GM23338 (cell line): ENCODE measurements around the gene C1QL4. TPM values are rescaled to one million over a fixed set of nuclear protein-coding genes. Genes with fewer than 3 reads are reported as not detected.
A peak's percentile ranks its signal among the peaks of the same experiment; 100 is the strongest.

ENCODE experiments used
- ATAC-seq: fragments of 200-7000 bp; cut with Tn5 transposase; 3 replicates; pipeline ENCODE4 v1.9.1; 2020
- DNase-seq: peaks from one replicate; pipeline ENCODE4 v3.0.0-alpha.2; 2015; ENCODE audit warnings: low spot score
- H2AFZ ChIP-seq: fragments of 200-600 bp; sonication (generic); 2 replicates; pipeline ENCODE4 v1.8.0; 2016; ENCODE audit warnings: antibody characterized with exemption, mild to moderate bottlenecking, moderate library complexity
- H3F3A ChIP-seq: fragments of 200-600 bp; sonication (generic); replicated peaks from 2 replicates; pipeline ENCODE4 v1.8.0; 2017; ENCODE audit warnings: antibody characterized with exemption, mixed run types, low read depth
- H3K27ac ChIP-seq: fragments of 200-600 bp; sonication (generic); 2 replicates; pipeline ENCODE4 v1.6.1; 2016; ENCODE audit warnings: low read depth
- H3K27me3 ChIP-seq: fragments of 200-600 bp; sonication (generic); 2 replicates; pipeline ENCODE4 v1.8.0; 2016; ENCODE audit warnings: mild to moderate bottlenecking, mixed run types, moderate library complexity; ENCODE audit not compliant: insufficient read depth
- H3K36me3 ChIP-seq: fragments of 200-600 bp; sonication (generic); 2 replicates; pipeline ENCODE4 v1.8.0; 2016; ENCODE audit warnings: mild to moderate bottlenecking; ENCODE audit not compliant: insufficient read depth
- H3K4me1 ChIP-seq: fragments of 200-600 bp; sonication (generic); 2 replicates; pipeline ENCODE4 v1.8.0; 2016; ENCODE audit warnings: mild to moderate bottlenecking, moderate library complexity; ENCODE audit not compliant: insufficient read depth
- H3K4me2 ChIP-seq: fragments of 200-600 bp; sonication (generic); 2 replicates; pipeline ENCODE4 v1.7.1; 2017; ENCODE audit warnings: mixed run types
- H3K4me3 ChIP-seq: fragments of 200-600 bp; sonication (generic); 2 replicates; pipeline ENCODE4 v1.6.1; 2016; ENCODE audit warnings: mixed run types
- H3K79me2 ChIP-seq: fragments of 200-600 bp; sonication (generic); replicated peaks from 2 replicates; pipeline ENCODE4 v1.8.0; 2017; ENCODE audit warnings: mild to moderate bottlenecking; ENCODE audit not compliant: insufficient read depth
- H3K9me2 ChIP-seq: fragments of 200-600 bp; sonication (generic); 2 replicates; pipeline ENCODE4 v1.8.0; 2017; ENCODE audit not compliant: insufficient read depth
- H4K20me1 ChIP-seq: fragments of 200-600 bp; sonication (generic); replicated peaks from 2 replicates; pipeline ENCODE4 v1.8.0; 2017; ENCODE audit warnings: mild to moderate bottlenecking; ENCODE audit not compliant: insufficient read depth
- H3K27ac Mint-ChIP-seq: 2 replicates; pipeline ENCODE4 v1.8.0; 2020; ENCODE audit warnings: inconsistent platforms, mild to moderate bottlenecking, moderate library complexity, mixed read lengths
- H3K27me3 Mint-ChIP-seq: 3 replicates; pipeline ENCODE4 v1.8.0; 2022; ENCODE audit warnings: low read depth, mild to moderate bottlenecking, moderate library complexity, mixed read lengths, inconsistent platforms; ENCODE audit not compliant: insufficient read depth, poor library complexity
- H3K36me3 Mint-ChIP-seq: 3 replicates; pipeline ENCODE4 v1.8.0; 2021; ENCODE audit warnings: low read depth, mild to moderate bottlenecking, inconsistent platforms, moderate library complexity, mixed read lengths
- H3K4me1 Mint-ChIP-seq: 3 replicates; pipeline ENCODE4 v1.8.0; 2020; ENCODE audit warnings: mild to moderate bottlenecking, inconsistent platforms, mixed read lengths
- H3K4me3 Mint-ChIP-seq: 3 replicates; pipeline ENCODE4 v1.8.0; 2021; ENCODE audit warnings: moderate library complexity, mild to moderate bottlenecking, inconsistent platforms, mixed read lengths
- H3K9me3 Mint-ChIP-seq: 3 replicates; pipeline ENCODE4 v1.8.0; 2020; ENCODE audit warnings: moderate library complexity, mild to moderate bottlenecking, inconsistent platforms, mixed read lengths
- CTCF ChIP-seq, 2 experiments: fragments of 200-600 bp in 1 of 2; sonication (generic) in 1 of 2; conservative IDR thresholded peaks; 2 replicates each; pipeline versions ENCODE4 v1.5.1 to v1.6.1; 2016 to 2017; ENCODE audit warnings: antibody characterized with exemption in 2 of 2, low read depth in 2 of 2, mild to moderate bottlenecking in 2 of 2, moderate library complexity in 1 of 2
- EZH2 ChIP-seq: fragments of 200-600 bp; sonication (generic); IDR thresholded peaks from one replicate; pipeline ENCODE4 v1.8.0; 2017; ENCODE audit warnings: antibody characterized with exemption, mild to moderate bottlenecking, low read depth; ENCODE audit not compliant: unreplicated experiment
- EZH2phosphoT487 ChIP-seq: fragments of 200-600 bp; sonication (generic); IDR thresholded peaks from one replicate; pipeline ENCODE4 v1.8.1; 2018; ENCODE audit warnings: antibody characterized with exemption; ENCODE audit not compliant: unreplicated experiment
- JUNB ChIP-seq: IDR thresholded peaks from one replicate; pipeline ENCODE4 v1.6.1; 2016; ENCODE audit warnings: antibody characterized with exemption; ENCODE audit not compliant: unreplicated experiment
- STAT1 ChIP-seq: IDR thresholded peaks from one replicate; pipeline ENCODE4 v1.6.1; 2016; ENCODE audit warnings: antibody characterized with exemption; ENCODE audit not compliant: unreplicated experiment
- ZNF114 ChIP-seq: fragments of 250-450 bp; sonication (Bioruptor Pico); IDR thresholded peaks from 2 replicates; pipeline ENCODE4 v1.5.0; 2020; ENCODE audit warnings: mild to moderate bottlenecking, moderate library complexity
- ZNF331 ChIP-seq: fragments of 250-450 bp; sonication (Bioruptor Pico); IDR thresholded peaks from 2 replicates; pipeline ENCODE4 v1.5.0; 2020; ENCODE audit warnings: low read depth, mild to moderate bottlenecking, moderate library complexity
- polyA plus RNA-seq: library from polyadenylated mRNA; unstranded; fragments of >200 nt; fragmentation: Nextera tagmentation; extraction: Ambion mirVana; gene quantifications from 2 replicates; pipeline ENCODE4 v1.2.1, GENCODE V29; 2016
- total RNA-seq: library from RNA; depleted of rRNA; stranded (reverse); fragments of >200 nt; shearing (Covaris generic); gene quantifications from 2 replicates; pipeline ENCODE4 v1.2.3, GENCODE V29; 2014
- TF ChIP-seq, protein P1 (sequence below): IDR thresholded peaks from 2 replicates; pipeline ENCODE4 v1.6.1; 2016; ENCODE audit warnings: antibody characterized with exemption
- TF ChIP-seq, protein P2 (sequence below): fragments of 250-450 bp; sonication (Bioruptor Pico); IDR thresholded peaks from 2 replicates; pipeline ENCODE4 v1.5.0; 2020; ENCODE audit warnings: mild to moderate bottlenecking, moderate library complexity

The C1QL4 gene
- total and polyA plus RNA-seq, 2 experiments from 2014 or later: not detected

DNA sequence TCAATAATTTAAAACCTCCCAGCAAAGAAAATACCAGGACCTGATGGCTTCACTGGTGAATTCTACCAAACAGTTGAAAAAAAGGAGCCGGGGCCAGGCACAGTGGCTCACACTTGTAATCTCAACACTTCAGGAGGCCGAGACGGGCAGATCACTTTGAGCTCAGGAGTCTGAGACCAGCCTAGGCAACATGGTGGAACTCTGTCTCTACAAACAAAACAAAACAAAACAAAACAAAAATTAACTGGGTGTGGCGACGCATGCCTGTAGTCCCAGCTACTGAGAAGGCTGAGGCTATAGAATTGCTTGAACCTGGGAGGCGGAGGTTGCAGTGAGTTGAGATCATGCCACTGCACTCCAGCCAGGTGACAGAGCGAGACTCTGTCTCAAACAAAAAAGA lies 27.6 kb downstream of the C1QL4 start:
- DNase-seq (no peak), ATAC-seq (no peak)
- Histone ChIP-seq H3K36me3 (no peaks in the 10 kb centered on the region), H4K20me1 (no peaks in the 10 kb centered on the region), H3K4me2 (no peak overlapping the region), H2AFZ (0 out of 2 replicates have a peak overlapping the region, but pooled peaks have one; percentile 66), H3K27ac (no peak overlapping the region), H3K79me2 (no peaks in the 10 kb centered on the region), H3K9me2 (no peaks in the 10 kb centered on the region), H3F3A (no peaks in the 10 kb centered on the region), H3K4me3 (no peak overlapping the region), H3K4me1 (no peaks in the 10 kb centered on the region), H3K27me3 (peaks cover 12% of the 10 kb centered on the region; the same call in 1 of the 2 replicates)
- TF ChIP-seq CTCF (conservative IDR thresholded peaks at IDR 0.05; ENCODE audit: low read depth in 2 of 2): no peak
- no peak for TF ChIP-seq EZH2phosphoT487
- TF ChIP-seq ZNF114 (CRISPR knock-in tag): no peak
- no peak for TF ChIP-seq STAT1
- Mint-ChIP-seq H3K9me3 (no peaks in the 10 kb centered on the region), H3K4me1 (no peaks in the 10 kb centered on the region), H3K36me3 (no peaks in the 10 kb centered on the region), H3K27me3 (peaks cover 14% of the 10 kb centered on the region), H3K4me3 (no peak overlapping the region), H3K27ac (no peak overlapping the region)

GRCh38 chr12:49305762-49306510 lies 31.1 kb downstream of the C1QL4 start:
- TF ChIP-seq, protein P1, sequence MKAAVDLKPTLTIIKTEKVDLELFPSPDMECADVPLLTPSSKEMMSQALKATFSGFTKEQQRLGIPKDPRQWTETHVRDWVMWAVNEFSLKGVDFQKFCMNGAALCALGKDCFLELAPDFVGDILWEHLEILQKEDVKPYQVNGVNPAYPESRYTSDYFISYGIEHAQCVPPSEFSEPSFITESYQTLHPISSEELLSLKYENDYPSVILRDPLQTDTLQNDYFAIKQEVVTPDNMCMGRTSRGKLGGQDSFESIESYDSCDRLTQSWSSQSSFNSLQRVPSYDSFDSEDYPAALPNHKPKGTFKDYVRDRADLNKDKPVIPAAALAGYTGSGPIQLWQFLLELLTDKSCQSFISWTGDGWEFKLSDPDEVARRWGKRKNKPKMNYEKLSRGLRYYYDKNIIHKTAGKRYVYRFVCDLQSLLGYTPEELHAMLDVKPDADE: no peak
- TF ChIP-seq STAT1: no peak
- TF ChIP-seq EZH2: no peak
- no peak for TF ChIP-seq JUNB
- TF ChIP-seq, protein P2, sequence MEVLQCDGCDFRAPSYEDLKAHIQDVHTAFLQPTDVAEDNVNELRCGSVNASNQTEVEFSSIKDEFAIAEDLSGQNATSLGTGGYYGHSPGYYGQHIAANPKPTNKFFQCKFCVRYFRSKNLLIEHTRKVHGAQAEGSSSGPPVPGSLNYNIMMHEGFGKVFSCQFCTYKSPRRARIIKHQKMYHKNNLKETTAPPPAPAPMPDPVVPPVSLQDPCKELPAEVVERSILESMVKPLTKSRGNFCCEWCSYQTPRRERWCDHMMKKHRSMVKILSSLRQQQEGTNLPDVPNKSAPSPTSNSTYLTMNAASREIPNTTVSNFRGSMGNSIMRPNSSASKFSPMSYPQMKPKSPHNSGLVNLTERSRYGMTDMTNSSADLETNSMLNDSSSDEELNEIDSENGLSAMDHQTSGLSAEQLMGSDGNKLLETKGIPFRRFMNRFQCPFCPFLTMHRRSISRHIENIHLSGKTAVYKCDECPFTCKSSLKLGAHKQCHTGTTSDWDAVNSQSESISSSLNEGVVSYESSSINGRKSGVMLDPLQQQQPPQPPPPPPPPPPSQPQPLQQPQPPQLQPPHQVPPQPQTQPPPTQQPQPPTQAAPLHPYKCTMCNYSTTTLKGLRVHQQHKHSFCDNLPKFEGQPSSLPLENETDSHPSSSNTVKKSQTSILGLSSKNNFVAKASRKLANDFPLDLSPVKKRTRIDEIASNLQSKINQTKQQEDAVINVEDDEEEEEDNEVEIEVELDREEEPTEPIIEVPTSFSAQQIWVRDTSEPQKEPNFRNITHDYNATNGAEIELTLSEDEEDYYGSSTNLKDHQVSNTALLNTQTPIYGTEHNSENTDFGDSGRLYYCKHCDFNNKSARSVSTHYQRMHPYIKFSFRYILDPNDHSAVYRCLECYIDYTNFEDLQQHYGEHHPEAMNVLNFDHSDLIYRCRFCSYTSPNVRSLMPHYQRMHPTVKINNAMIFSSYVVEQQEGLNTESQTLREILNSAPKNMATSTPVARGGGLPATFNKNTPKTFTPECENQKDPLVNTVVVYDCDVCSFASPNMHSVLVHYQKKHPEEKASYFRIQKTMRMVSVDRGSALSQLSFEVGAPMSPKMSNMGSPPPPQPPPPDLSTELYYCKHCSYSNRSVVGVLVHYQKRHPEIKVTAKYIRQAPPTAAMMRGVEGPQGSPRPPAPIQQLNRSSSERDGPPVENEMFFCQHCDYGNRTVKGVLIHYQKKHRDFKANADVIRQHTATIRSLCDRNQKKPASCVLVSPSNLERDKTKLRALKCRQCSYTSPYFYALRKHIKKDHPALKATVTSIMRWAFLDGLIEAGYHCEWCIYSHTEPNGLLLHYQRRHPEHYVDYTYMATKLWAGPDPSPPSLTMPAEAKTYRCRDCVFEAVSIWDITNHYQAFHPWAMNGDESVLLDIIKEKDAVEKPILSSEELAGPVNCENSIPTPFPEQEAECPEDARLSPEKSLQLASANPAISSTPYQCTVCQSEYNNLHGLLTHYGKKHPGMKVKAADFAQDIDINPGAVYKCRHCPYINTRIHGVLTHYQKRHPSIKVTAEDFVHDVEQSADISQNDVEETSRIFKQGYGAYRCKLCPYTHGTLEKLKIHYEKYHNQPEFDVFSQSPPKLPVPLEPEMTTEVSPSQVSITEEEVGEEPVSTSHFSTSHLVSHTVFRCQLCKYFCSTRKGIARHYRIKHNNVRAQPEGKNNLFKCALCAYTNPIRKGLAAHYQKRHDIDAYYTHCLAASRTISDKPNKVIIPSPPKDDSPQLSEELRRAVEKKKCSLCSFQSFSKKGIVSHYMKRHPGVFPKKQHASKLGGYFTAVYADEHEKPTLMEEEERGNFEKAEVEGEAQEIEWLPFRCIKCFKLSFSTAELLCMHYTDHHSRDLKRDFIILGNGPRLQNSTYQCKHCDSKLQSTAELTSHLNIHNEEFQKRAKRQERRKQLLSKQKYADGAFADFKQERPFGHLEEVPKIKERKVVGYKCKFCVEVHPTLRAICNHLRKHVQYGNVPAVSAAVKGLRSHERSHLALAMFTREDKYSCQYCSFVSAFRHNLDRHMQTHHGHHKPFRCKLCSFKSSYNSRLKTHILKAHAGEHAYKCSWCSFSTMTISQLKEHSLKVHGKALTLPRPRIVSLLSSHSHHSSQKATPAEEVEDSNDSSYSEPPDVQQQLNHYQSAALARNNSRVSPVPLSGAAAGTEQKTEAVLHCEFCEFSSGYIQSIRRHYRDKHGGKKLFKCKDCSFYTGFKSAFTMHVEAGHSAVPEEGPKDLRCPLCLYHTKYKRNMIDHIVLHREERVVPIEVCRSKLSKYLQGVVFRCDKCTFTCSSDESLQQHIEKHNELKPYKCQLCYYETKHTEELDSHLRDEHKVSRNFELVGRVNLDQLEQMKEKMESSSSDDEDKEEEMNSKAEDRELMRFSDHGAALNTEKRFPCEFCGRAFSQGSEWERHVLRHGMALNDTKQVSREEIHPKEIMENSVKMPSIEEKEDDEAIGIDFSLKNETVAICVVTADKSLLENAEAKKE (CRISPR knock-in tag): no peak
- no peak for TF ChIP-seq ZNF331
- no peaks in the 10 kb centered on the region for H3K4me1 Mint-ChIP-seq

More at GRCh38 chr12:49305762-49306510, 31.1 kb downstream of the C1QL4 start:
- Mint-ChIP-seq H3K4me3 (no peak overlapping the region), H3K27ac (no peak overlapping the region), H3K36me3 (no peaks in the 10 kb centered on the region), H3K9me3 (no peaks in the 10 kb centered on the region), H3K27me3 (peaks cover 14% of the 10 kb centered on the region)
- Histone ChIP-seq H3K9me2 (no peaks in the 10 kb centered on the region), H3F3A (no peaks in the 10 kb centered on the region), H4K20me1 (no peaks in the 10 kb centered on the region), H2AFZ (no peak overlapping the region), H3K4me1 (no peaks in the 10 kb centered on the region), H3K36me3 (no peaks in the 10 kb centered on the region), H3K4me2 (no peak overlapping the region), H3K79me2 (no peaks in the 10 kb centered on the region), H3K27me3 (peaks cover 12% of the 10 kb centered on the region; the same call in 1 of the 2 replicates), H3K4me3 (no peak overlapping the region), H3K27ac (no peak overlapping the region)
- ATAC-seq (no peak), DNase-seq (no peak)
